ENCODE data around the gene DDOST.

- TF ChIP-seq, protein P1, sequence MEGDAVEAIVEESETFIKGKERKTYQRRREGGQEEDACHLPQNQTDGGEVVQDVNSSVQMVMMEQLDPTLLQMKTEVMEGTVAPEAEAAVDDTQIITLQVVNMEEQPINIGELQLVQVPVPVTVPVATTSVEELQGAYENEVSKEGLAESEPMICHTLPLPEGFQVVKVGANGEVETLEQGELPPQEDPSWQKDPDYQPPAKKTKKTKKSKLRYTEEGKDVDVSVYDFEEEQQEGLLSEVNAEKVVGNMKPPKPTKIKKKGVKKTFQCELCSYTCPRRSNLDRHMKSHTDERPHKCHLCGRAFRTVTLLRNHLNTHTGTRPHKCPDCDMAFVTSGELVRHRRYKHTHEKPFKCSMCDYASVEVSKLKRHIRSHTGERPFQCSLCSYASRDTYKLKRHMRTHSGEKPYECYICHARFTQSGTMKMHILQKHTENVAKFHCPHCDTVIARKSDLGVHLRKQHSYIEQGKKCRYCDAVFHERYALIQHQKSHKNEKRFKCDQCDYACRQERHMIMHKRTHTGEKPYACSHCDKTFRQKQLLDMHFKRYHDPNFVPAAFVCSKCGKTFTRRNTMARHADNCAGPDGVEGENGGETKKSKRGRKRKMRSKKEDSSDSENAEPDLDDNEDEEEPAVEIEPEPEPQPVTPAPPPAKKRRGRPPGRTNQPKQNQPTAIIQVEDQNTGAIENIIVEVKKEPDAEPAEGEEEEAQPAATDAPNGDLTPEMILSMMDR (IDR thresholded peaks at IDR 0.05), result no peak
- TF ChIP-seq POLR2AphosphoS5 (IDR thresholded peaks at IDR 0.05), result no peak
- no peak for TF ChIP-seq EP300 (IDR thresholded peaks at IDR 0.05; ENCODE audit: low read depth)
These were observed 35.1 kb downstream of the DDOST start for GRCh38 chr1:20626098-20626427.

Measured in transverse colon (tissue), 4 donors.